SK-N-SH treated with all-trans-retinoic acid at 6 μM for 48 hours (cell line): ENCODE results near the gene TPRG1.

Experiments
- ATAC-seq: fragments of 200-7000 bp; cut with Tn5 transposase; 3 replicates; pipeline ENCODE4 v1.9.1; 2020; ENCODE audit warnings: mild to moderate bottlenecking, moderate library complexity
- ARNTL ChIP-seq: fragments of 450-650 bp; formaldehyde crosslinking; IDR thresholded peaks from 2 replicates; pipeline ENCODE4 v1.5.0; 2020; ENCODE audit warnings: low read depth, mild to moderate bottlenecking, moderate library complexity, borderline replicate concordance
- BACH2 ChIP-seq: fragments of 250-450 bp; sonication (Bioruptor Pico); IDR thresholded peaks from 2 replicates; pipeline ENCODE4 v1.9.0; 2021; ENCODE audit warnings: mild to moderate bottlenecking, borderline replicate concordance
- CSDC2 ChIP-seq: fragments of 250-450 bp; sonication (Bioruptor Pico); IDR thresholded peaks from 2 replicates; pipeline ENCODE4 v1.5.0; 2020; ENCODE audit warnings: mild to moderate bottlenecking, moderate library complexity
- GLIS3 ChIP-seq: fragments of 250-450 bp; sonication (Bioruptor Pico); IDR thresholded peaks from 2 replicates; pipeline ENCODE4 v1.5.0; 2020; ENCODE audit warnings: mild to moderate bottlenecking, moderate library complexity
- ISL1 ChIP-seq: fragments of 250-450 bp; sonication (Bioruptor Pico); IDR thresholded peaks from 2 replicates; pipeline ENCODE4 v2.1.2; 2022; ENCODE audit warnings: mild to moderate bottlenecking, moderate library complexity
- OSR1 ChIP-seq: fragments of 250-450 bp; sonication (Bioruptor Pico); IDR thresholded peaks from 2 replicates; pipeline ENCODE4 v1.8.0; 2022; ENCODE audit warnings: moderate library complexity, mild to moderate bottlenecking, inconsistent platforms
- PPARA ChIP-seq: fragments of 250-450 bp; sonication (Bioruptor Pico); IDR thresholded peaks from 2 replicates; pipeline ENCODE4 v1.5.0; 2020; ENCODE audit warnings: mild to moderate bottlenecking, borderline replicate concordance
- SNAI2 ChIP-seq: fragments of 250-450 bp; sonication (Bioruptor Pico); IDR thresholded peaks from 2 replicates; pipeline ENCODE4 v1.5.0; 2020; ENCODE audit warnings: mild to moderate bottlenecking, moderate library complexity
- TCF4 ChIP-seq: fragments of 250-450 bp; sonication (Bioruptor Pico); IDR thresholded peaks from 2 replicates; pipeline ENCODE4 v1.8.0; 2021; ENCODE audit warnings: mild to moderate bottlenecking, moderate library complexity, borderline replicate concordance
- TOX ChIP-seq: fragments of 250-450 bp; sonication (Bioruptor Pico); IDR thresholded peaks from 2 replicates; pipeline ENCODE4 v1.8.0; 2021; ENCODE audit warnings: mild to moderate bottlenecking, moderate library complexity, borderline replicate concordance
- ZC3H10 ChIP-seq: fragments of 250-450 bp; sonication (Bioruptor Pico); IDR thresholded peaks from 2 replicates; pipeline ENCODE4 v1.5.1; 2021; ENCODE audit warnings: mild to moderate bottlenecking, moderate library complexity
- ZFP3 ChIP-seq: fragments of 250-450 bp; sonication (Bioruptor Pico); IDR thresholded peaks from 2 replicates; pipeline ENCODE4 v1.5.0; 2020; ENCODE audit warnings: mild to moderate bottlenecking, moderate library complexity
- ZNF565 ChIP-seq: fragments of 450-650 bp; formaldehyde crosslinking; conservative IDR thresholded peaks from 2 replicates; pipeline ENCODE4 v1.5.0; 2020; ENCODE audit warnings: low read depth, mild to moderate bottlenecking, moderate library complexity
- ZNF70 ChIP-seq: fragments of 450-650 bp; formaldehyde crosslinking; IDR thresholded peaks from 2 replicates; pipeline ENCODE4 v1.5.0; 2020; ENCODE audit warnings: mild to moderate bottlenecking, moderate library complexity
- ZNF8 ChIP-seq: fragments of 450-650 bp; formaldehyde crosslinking; IDR thresholded peaks from 2 replicates; pipeline ENCODE4 v1.5.0; 2020; ENCODE audit warnings: mild to moderate bottlenecking, moderate library complexity
- TF ChIP-seq, protein P1 (sequence below): fragments of 250-450 bp; sonication (Bioruptor Pico); IDR thresholded peaks from 2 replicates; pipeline ENCODE4 v1.5.0; 2020; ENCODE audit warnings: mild to moderate bottlenecking, moderate library complexity
- TF ChIP-seq, protein P2 (sequence below): fragments of 250-450 bp; sonication (Bioruptor Pico); IDR thresholded peaks from 2 replicates; pipeline ENCODE4 v1.8.0; 2021; ENCODE audit warnings: low read depth, mild to moderate bottlenecking, moderate library complexity, borderline replicate concordance
- TF ChIP-seq, protein P3 (sequence below): fragments of 250-450 bp; sonication (Bioruptor Pico); IDR thresholded peaks from 2 replicates; pipeline ENCODE4 v1.8.0; 2020; ENCODE audit warnings: mild to moderate bottlenecking, moderate library complexity, borderline replicate concordance
- TF ChIP-seq, protein P4 (sequence below): fragments of 250-450 bp; sonication (Bioruptor Pico); IDR thresholded peaks from 2 replicates; pipeline ENCODE4 v1.5.1; 2020; ENCODE audit warnings: low read depth, mild to moderate bottlenecking, moderate library complexity
- TF ChIP-seq, protein P5 (sequence below): fragments of 250-450 bp; sonication (Bioruptor Pico); IDR thresholded peaks from 2 replicates; pipeline ENCODE4 v1.5.1; 2021; ENCODE audit warnings: mild to moderate bottlenecking, moderate library complexity

The TPRG1 gene

DNA sequence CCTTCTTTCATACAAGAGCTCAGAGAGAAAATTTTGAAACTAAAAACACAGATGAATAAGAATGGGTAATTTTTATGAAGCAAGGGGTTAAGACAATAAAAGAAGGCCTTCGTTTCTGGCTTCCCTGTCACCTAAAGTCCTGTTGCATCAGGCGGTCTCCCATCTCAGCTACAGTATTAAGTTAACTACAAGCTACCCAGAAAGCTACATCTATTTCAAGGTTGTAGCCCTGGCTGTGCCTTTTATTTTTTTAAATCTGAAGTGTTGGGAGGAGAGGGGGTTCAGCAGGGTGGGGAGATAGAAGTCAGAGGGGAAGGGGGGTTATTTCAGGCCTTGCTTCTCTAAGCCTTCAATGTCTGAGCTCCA is 183.3 kb downstream of the TPRG1 start (continued):
- TF ChIP-seq, protein P1, sequence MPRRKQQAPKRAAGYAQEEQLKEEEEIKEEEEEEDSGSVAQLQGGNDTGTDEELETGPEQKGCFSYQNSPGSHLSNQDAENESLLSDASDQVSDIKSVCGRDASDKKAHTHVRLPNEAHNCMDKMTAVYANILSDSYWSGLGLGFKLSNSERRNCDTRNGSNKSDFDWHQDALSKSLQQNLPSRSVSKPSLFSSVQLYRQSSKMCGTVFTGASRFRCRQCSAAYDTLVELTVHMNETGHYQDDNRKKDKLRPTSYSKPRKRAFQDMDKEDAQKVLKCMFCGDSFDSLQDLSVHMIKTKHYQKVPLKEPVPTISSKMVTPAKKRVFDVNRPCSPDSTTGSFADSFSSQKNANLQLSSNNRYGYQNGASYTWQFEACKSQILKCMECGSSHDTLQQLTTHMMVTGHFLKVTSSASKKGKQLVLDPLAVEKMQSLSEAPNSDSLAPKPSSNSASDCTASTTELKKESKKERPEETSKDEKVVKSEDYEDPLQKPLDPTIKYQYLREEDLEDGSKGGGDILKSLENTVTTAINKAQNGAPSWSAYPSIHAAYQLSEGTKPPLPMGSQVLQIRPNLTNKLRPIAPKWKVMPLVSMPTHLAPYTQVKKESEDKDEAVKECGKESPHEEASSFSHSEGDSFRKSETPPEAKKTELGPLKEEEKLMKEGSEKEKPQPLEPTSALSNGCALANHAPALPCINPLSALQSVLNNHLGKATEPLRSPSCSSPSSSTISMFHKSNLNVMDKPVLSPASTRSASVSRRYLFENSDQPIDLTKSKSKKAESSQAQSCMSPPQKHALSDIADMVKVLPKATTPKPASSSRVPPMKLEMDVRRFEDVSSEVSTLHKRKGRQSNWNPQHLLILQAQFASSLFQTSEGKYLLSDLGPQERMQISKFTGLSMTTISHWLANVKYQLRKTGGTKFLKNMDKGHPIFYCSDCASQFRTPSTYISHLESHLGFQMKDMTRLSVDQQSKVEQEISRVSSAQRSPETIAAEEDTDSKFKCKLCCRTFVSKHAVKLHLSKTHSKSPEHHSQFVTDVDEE: no peak
- TF ChIP-seq ZFP3 (CRISPR knock-in tag): no peak
- no peak for TF ChIP-seq CSDC2 (CRISPR knock-in tag)
- no peak for TF ChIP-seq ZNF70 (CRISPR knock-in tag)
- TF ChIP-seq OSR1: no peak
- TF ChIP-seq SNAI2 (CRISPR knock-in tag): no peak
- no peak for TF ChIP-seq TOX (CRISPR knock-in tag)
- TF ChIP-seq GLIS3 (CRISPR knock-in tag): no peak
- TF ChIP-seq, all 23 proteins: peak for 0

DNA sequence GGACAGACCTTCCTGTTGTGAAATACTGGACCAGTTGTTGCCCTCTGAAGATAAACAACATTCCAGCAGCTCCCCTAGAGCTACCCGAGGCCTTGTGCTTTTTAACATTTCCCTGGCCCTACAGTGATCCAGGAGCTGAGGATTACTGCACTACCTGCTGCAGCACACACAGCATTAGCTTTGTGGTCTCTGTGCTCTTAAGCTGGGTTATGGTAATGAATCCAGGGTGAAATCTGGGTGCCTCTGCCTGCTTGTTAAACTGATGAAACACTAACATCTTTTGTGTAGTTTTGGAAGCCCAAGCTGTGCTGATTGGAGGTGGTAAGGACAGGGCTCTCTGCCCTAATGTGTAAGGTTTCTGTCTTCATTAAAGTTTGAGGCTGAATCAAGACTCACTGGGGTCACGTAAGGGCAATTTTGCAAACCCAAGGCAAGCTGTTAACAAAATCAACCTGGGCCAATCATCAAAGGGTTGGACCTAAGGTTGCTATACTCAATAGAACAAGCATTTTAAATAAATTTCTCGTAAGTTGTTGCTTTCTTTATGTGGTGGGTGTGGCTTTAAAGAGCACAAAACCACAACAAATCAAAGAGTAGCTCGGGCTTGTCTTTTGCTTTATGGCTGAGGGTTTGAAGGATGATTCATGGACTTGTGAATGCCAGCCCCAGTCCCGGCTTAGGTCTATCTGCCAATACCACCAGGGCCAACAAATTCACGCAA is 183.9 kb downstream of the TPRG1 start:
- TF ChIP-seq SNAI2 (CRISPR knock-in tag) (no peak), ISL1 (no peak), ZNF70 (CRISPR knock-in tag) (no peak), OSR1 (no peak), ARNTL (CRISPR knock-in tag) (no peak), TOX (CRISPR knock-in tag) (no peak), CSDC2 (CRISPR knock-in tag) (no peak), ZC3H10 (CRISPR knock-in tag) (no peak), BACH2 (CRISPR knock-in tag) (no peak), ZFP3 (CRISPR knock-in tag) (no peak), TCF4 (no peak), PPARA (CRISPR knock-in tag) (no peak)
- TF ChIP-seq, protein P2, sequence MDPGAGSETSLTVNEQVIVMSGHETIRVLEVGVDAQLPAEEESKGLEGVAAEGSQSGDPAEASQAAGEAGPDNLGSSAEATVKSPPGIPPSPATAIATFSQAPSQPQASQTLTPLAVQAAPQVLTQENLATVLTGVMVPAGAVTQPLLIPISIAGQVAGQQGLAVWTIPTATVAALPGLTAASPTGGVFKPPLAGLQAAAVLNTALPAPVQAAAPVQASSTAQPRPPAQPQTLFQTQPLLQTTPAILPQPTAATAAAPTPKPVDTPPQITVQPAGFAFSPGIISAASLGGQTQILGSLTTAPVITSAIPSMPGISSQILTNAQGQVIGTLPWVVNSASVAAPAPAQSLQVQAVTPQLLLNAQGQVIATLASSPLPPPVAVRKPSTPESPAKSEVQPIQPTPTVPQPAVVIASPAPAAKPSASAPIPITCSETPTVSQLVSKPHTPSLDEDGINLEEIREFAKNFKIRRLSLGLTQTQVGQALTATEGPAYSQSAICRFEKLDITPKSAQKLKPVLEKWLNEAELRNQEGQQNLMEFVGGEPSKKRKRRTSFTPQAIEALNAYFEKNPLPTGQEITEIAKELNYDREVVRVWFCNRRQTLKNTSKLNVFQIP (CRISPR knock-in tag): no peak
- no peak for ATAC-seq

DNA sequence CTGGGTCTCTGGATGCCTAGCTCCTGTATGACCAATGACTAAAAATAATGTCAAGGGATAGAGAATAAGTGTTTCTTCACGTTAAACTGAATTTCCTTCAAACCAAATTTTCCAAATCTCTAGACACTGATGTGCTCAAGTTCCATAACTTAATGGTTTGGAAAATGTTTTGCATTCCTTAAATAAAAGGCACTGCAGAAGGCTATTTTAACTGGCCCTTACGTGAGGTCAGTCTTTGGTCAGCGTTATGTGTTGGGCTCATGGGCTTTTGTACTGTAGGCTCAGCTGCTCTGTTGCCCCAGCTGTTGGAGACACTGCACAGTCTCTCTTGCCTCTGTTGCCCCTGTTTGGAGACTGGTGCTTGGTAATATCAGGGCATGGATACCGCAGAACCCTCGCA is 188.5 kb downstream of the TPRG1 start:
- no peak for ATAC-seq
- TF ChIP-seq ARNTL (CRISPR knock-in tag) (no peak), TCF4 (no peak), ISL1 (no peak), CSDC2 (CRISPR knock-in tag) (no peak), SNAI2 (CRISPR knock-in tag) (no peak), ZNF565 (CRISPR knock-in tag) (no peak), ZNF8 (CRISPR knock-in tag) (no peak), OSR1 (no peak), TOX (CRISPR knock-in tag) (no peak)
- TF ChIP-seq, protein P3, sequence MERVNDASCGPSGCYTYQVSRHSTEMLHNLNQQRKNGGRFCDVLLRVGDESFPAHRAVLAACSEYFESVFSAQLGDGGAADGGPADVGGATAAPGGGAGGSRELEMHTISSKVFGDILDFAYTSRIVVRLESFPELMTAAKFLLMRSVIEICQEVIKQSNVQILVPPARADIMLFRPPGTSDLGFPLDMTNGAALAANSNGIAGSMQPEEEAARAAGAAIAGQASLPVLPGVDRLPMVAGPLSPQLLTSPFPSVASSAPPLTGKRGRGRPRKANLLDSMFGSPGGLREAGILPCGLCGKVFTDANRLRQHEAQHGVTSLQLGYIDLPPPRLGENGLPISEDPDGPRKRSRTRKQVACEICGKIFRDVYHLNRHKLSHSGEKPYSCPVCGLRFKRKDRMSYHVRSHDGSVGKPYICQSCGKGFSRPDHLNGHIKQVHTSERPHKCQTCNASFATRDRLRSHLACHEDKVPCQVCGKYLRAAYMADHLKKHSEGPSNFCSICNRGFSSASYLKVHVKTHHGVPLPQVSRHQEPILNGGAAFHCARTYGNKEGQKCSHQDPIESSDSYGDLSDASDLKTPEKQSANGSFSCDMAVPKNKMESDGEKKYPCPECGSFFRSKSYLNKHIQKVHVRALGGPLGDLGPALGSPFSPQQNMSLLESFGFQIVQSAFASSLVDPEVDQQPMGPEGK (CRISPR knock-in tag): no peak
- TF ChIP-seq, protein P2 (CRISPR knock-in tag): no peak
- TF ChIP-seq, protein P4, sequence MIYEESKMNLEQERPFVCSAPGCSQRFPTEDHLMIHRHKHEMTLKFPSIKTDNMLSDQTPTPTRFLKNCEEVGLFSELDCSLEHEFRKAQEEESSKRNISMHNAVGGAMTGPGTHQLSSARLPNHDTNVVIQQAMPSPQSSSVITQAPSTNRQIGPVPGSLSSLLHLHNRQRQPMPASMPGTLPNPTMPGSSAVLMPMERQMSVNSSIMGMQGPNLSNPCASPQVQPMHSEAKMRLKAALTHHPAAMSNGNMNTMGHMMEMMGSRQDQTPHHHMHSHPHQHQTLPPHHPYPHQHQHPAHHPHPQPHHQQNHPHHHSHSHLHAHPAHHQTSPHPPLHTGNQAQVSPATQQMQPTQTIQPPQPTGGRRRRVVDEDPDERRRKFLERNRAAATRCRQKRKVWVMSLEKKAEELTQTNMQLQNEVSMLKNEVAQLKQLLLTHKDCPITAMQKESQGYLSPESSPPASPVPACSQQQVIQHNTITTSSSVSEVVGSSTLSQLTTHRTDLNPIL (CRISPR knock-in tag): no peak
- TF ChIP-seq, protein P5, sequence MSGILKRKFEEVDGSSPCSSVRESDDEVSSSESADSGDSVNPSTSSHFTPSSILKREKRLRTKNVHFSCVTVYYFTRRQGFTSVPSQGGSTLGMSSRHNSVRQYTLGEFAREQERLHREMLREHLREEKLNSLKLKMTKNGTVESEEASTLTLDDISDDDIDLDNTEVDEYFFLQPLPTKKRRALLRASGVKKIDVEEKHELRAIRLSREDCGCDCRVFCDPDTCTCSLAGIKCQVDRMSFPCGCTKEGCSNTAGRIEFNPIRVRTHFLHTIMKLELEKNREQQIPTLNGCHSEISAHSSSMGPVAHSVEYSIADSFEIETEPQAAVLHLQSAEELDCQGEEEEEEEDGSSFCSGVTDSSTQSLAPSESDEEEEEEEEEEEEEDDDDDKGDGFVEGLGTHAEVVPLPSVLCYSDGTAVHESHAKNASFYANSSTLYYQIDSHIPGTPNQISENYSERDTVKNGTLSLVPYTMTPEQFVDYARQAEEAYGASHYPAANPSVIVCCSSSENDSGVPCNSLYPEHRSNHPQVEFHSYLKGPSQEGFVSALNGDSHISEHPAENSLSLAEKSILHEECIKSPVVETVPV (CRISPR knock-in tag): no peak
- TF ChIP-seq, protein P1: no peak
